CD4-positive, alpha-beta T cell (primary cell): ENCODE data around the gene ANKRD13D. TPM values are rescaled to one million over a fixed set of nuclear protein-coding genes. Genes with fewer than 3 reads are reported as not detected.

ENCODE experiments used
- ATAC-seq: fragments of 200-7000 bp; cut with Tn5 transposase; one replicate; pipeline ENCODE4 v1.10.0; 2022; ENCODE audit warnings: mild to moderate bottlenecking; ENCODE audit not compliant: poor library complexity
- CTCF ChIA-PET: fragments of 350-600 bp; sonication (Branson Sonifier 250); formaldehyde crosslinking; loops from one replicate; lab custom pipeline; 2021; ENCODE audit warnings: antibody characterized with exemption, inconsistent platforms; lab: Charles Lee
- POLR2A ChIA-PET: fragments of 350-600 bp; sonication (Branson Sonifier 250); formaldehyde crosslinking; loops from one replicate; lab custom pipeline; 2021; ENCODE audit warnings: antibody characterized with exemption, inconsistent platforms; lab: Charles Lee
- DNase-seq, 14 experiments: peaks; one replicate each; pipeline ENCODE4 v3.0.0-alpha.2; 2013 to 2020; ENCODE audit warnings: mixed read lengths in 2 of 14
- H3K27ac ChIP-seq, 2 donors: one replicate each; pipeline versions ENCODE4 v1.5.1 to v1.7.0; 2013; ENCODE audit warnings: low read length in 2 of 2, low read depth in 1 of 2, mild to moderate bottlenecking in 1 of 2
- H3K27me3 ChIP-seq, 2 experiments: 1 replicate in 1 of 2; 2 replicates in 1 of 2; pipeline versions ENCODE4 v1.6.1 to v1.7.0; 2013; ENCODE audit warnings: low read length in 2 of 2, control low read depth in 1 of 2, mild to moderate bottlenecking in 1 of 2, moderate library complexity in 1 of 2; ENCODE audit not compliant: insufficient read depth in 2 of 2, control insufficient read depth in 1 of 2
- H3K36me3 ChIP-seq: one replicate; pipeline ENCODE4 v1.6.1; 2013; ENCODE audit warnings: low read length, control low read depth; ENCODE audit not compliant: insufficient read depth
- H3K4me1 ChIP-seq: one replicate; pipeline ENCODE4 v1.6.1; 2013; ENCODE audit warnings: low read length, control low read depth; ENCODE audit not compliant: insufficient read depth
- H3K4me3 ChIP-seq: one replicate; pipeline ENCODE4 v1.5.1; 2013; ENCODE audit warnings: mild to moderate bottlenecking, low read length, moderate library complexity
- H3K9me3 ChIP-seq, 2 experiments: 1 replicate in 1 of 2; 2 replicates in 1 of 2; pipeline versions ENCODE4 v1.6.1 to v1.7.0; 2013; ENCODE audit warnings: low read length in 2 of 2, mild to moderate bottlenecking in 2 of 2, control low read depth in 1 of 2, moderate library complexity in 1 of 2; ENCODE audit not compliant: control insufficient read depth in 1 of 2, insufficient read depth in 1 of 2
- H3K27ac Mint-ChIP-seq: one replicate; pipeline ENCODE4 v1.8.0; 2020; ENCODE audit warnings: mixed read lengths
- H3K27me3 Mint-ChIP-seq: one replicate; pipeline ENCODE4 v1.8.0; 2021; ENCODE audit warnings: mixed read lengths
- H3K36me3 Mint-ChIP-seq: one replicate; pipeline ENCODE4 v1.8.0; 2021; ENCODE audit warnings: low read depth, mixed read lengths
- H3K4me1 Mint-ChIP-seq: one replicate; pipeline ENCODE4 v1.8.0; 2021; ENCODE audit warnings: low read depth, mixed read lengths
- H3K4me3 Mint-ChIP-seq: one replicate; pipeline ENCODE4 v1.8.0; 2020; ENCODE audit warnings: mild to moderate bottlenecking, mixed read lengths
- H3K9me3 Mint-ChIP-seq: one replicate; pipeline ENCODE4 v1.8.0; 2020; ENCODE audit warnings: mixed read lengths
- intact Hi-C, 2 experiments: fragments of 100-400 bp; cut with DNase I in 1 of 2; cut with micrococcal nuclease in 1 of 2; formaldehyde crosslinking; loops; one replicate each; pipeline versions ENCODE4 v1.15.1 to v1.9.0; 2023 to 2025; cut with DNase I, micrococcal nuclease
- total RNA-seq, 174 experiments: library from RNA in 2 of 174; stranded (reverse) in 2 of 174; gene quantifications; one replicate each; pipeline ENCODE4 v1.2.3 and lab custom pipeline; 2021 to 2026
- TF ChIP-seq, protein P1 (sequence below): fragments of 200-600 bp; IDR thresholded peaks from one replicate; pipeline ENCODE4 v1.8.0; 2022; ENCODE audit warnings: antibody characterized with exemption, mild to moderate bottlenecking

Gene ANKRD13D
- total RNA-seq, 2 experiments from 2014 or later = 160 to 161 TPM

DNA sequence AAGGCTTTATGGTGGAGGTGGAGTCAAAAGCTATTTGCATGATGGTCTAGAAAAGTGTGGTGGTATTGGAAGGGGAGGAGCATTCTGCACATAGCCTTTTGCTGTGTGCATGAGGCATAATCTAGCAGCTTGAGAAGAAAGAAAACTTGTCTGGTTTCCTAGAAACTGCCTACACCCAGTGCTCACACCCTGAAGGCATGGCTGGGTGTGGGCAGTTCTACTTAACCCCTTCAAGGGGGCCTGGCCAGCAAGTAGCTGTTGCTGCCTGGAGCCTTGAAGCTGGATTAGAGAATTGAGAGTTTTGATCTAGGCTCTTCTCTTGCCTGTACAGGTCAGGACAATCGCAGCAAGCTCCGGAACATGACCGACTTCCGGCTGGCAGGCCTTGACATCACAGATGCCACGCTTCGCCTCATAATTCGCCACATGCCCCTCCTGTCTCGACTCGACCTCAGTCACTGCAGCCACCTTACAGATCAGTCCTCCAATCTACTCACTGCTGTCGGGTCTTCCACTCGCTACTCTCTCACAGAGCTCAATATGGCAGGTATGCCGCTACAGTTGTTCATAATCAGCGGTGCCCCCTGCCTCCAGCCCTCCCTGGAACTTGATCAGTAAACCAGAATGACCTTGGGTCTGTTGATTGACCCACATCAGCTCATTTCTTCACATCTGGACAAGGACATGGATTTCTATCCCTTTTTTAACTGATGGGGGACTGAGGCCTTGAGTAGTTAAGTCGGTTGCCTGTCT is 35.1 kb upstream of the ANKRD13D start:
- H3K9me3 Mint-ChIP-seq = no peaks in the 10 kb centered on the region
- TF ChIP-seq, protein P1, sequence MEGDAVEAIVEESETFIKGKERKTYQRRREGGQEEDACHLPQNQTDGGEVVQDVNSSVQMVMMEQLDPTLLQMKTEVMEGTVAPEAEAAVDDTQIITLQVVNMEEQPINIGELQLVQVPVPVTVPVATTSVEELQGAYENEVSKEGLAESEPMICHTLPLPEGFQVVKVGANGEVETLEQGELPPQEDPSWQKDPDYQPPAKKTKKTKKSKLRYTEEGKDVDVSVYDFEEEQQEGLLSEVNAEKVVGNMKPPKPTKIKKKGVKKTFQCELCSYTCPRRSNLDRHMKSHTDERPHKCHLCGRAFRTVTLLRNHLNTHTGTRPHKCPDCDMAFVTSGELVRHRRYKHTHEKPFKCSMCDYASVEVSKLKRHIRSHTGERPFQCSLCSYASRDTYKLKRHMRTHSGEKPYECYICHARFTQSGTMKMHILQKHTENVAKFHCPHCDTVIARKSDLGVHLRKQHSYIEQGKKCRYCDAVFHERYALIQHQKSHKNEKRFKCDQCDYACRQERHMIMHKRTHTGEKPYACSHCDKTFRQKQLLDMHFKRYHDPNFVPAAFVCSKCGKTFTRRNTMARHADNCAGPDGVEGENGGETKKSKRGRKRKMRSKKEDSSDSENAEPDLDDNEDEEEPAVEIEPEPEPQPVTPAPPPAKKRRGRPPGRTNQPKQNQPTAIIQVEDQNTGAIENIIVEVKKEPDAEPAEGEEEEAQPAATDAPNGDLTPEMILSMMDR = no peak
- ATAC-seq = no peak
- ChIA-PET POLR2A (interaction anchor here (0.6 to 5.3 kb wide), 6 partner anchors 14 to 65 kb away, joined by 3 to 56 read pairs (median 5); partner anchors contain the start of gene ANKRD13D), CTCF (interaction anchor here (0.6 to 4.7 kb wide), 8 partner anchors 8 to 173 kb away, joined by 3 to 22 read pairs (median 4); partner anchors contain the start of gene ANKRD13D)
- Histone ChIP-seq H3K9me3 (no peaks in the 10 kb centered on the region), H3K36me3 (peaks cover 83% of the 10 kb centered on the region), H3K27ac (no peak overlapping the region), H3K4me1 (peaks cover 27% of the 10 kb centered on the region), H3K27me3 (no peaks in the 10 kb centered on the region), H3K4me3 (no peak overlapping the region)
- no peak overlapping the region for H3K4me3 Mint-ChIP-seq
- H3K4me1 Mint-ChIP-seq = peaks cover 51% of the 10 kb centered on the region
- intact Hi-C loops = no loop called here
- H3K36me3 Mint-ChIP-seq = peaks cover 82% of the 10 kb centered on the region
- no peaks in the 10 kb centered on the region for H3K27me3 Mint-ChIP-seq
- peak overlapping the region; percentile 57 for H3K27ac Mint-ChIP-seq
- no peak for DNase-seq

DNA sequence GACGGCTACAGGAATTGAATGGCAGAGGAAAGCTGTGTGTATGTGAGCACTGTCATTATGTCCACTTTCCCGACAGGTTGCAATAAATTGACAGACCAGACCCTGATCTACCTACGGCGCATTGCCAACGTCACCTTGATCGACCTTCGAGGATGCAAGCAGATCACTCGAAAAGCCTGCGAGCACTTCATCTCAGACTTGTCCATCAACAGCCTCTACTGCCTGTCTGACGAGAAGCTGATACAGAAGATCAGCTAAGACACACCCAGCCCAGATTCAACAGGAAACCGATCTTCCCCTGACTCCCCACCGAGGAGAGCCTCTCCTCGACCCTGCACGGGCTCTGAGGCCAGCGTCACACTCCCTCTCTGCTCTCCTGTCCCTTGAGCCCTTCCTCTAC is 34.3 kb upstream of the ANKRD13D start:
- TF ChIP-seq, protein P1 = no peak
- Mint-ChIP-seq H3K9me3 (no peaks in the 10 kb centered on the region), H3K4me3 (no peak overlapping the region), H3K36me3 (peaks cover 75% of the 10 kb centered on the region), H3K27ac (no peak overlapping the region), H3K4me1 (peaks cover 44% of the 10 kb centered on the region), H3K27me3 (no peaks in the 10 kb centered on the region)
- Histone ChIP-seq H3K4me1 (peaks cover 27% of the 10 kb centered on the region), H3K27me3 (no peaks in the 10 kb centered on the region), H3K4me3 (no peak overlapping the region), H3K27ac (no peak overlapping the region), H3K36me3 (peaks cover 76% of the 10 kb centered on the region), H3K9me3 (no peaks in the 10 kb centered on the region)
- ATAC-seq (no peak), DNase-seq (peak in 1 of 14 experiments; percentile 25)
- CTCF ChIA-PET = no interaction called here
- POLR2A ChIA-PET = interaction anchor here (5.3 kb wide), 1 partner anchor 14 kb away, joined by 56 read pairs; no protein-coding TSS in a partner anchor
- intact Hi-C loops = no loop called here

DNA sequence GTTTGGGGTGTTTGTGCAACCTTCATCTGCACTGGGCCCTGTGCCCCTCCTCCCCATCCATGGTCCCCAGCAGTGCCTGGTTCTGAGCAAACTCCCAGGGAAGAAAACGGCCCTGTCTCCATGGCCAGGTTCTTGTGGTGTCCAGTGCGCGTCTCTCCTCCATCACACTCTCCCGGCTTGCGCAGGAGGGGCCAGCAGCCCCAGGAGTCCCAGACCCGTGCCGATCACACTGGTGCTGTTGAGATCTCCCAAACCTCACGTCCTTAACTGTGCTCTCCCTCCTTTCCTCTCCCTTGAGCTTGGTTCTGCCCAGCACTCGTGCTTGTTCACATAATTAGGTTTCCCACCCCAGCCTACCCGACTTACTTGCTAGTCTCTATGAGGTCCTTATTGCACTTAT is 33.8 kb upstream of the ANKRD13D start:
- Histone ChIP-seq H3K27me3 (no peaks in the 10 kb centered on the region), H3K36me3 (peaks cover 70% of the 10 kb centered on the region), H3K4me1 (peaks cover 23% of the 10 kb centered on the region), H3K9me3 (no peaks in the 10 kb centered on the region), H3K4me3 (no peak overlapping the region), H3K27ac (no peak overlapping the region)
- ChIA-PET CTCF (interaction anchor here (1.2 kb wide), 1 partner anchor 62 kb away, joined by 3 read pairs; no protein-coding TSS in a partner anchor), POLR2A (interaction anchor here (5.3 kb wide), 1 partner anchor 15 kb away, joined by 56 read pairs; no protein-coding TSS in a partner anchor)
- ATAC-seq (no peak), DNase-seq (peak in 2 of 14 experiments; percentile 9 to 30)
- TF ChIP-seq, protein P1 = no peak
- H3K27me3 Mint-ChIP-seq = no peaks in the 10 kb centered on the region
- H3K36me3 Mint-ChIP-seq = peaks cover 69% of the 10 kb centered on the region
- peak overlapping the region; percentile 73 for H3K27ac Mint-ChIP-seq
- peak overlapping the region; percentile 38 for H3K4me3 Mint-ChIP-seq
- intact Hi-C loops = no loop called here
- H3K4me1 Mint-ChIP-seq = peaks cover 44% of the 10 kb centered on the region
- no peaks in the 10 kb centered on the region for H3K9me3 Mint-ChIP-seq
